AG04450 (cell line): Measurements from ENCODE around the gene NOSTRIN. TPM values are rescaled to one million over a fixed set of nuclear protein-coding genes. Genes with fewer than 3 reads are reported as not detected.

ENCODE experiments used
- CTCF ChIA-PET: fragments of 300-600, 350-600 bp; formaldehyde crosslinking; extraction: SDS; loops from one replicate; lab custom pipeline; 2022; ENCODE audit warnings: antibody characterized with exemption, inconsistent platforms; lab: Charles Lee
- POLR2A ChIA-PET: fragments of 350-600 bp; formaldehyde crosslinking; extraction: SDS; loops from one replicate; lab custom pipeline; 2021; ENCODE audit warnings: antibody characterized with exemption, inconsistent platforms; lab: Yijun Ruan, JAX
- DNase-seq: peaks from one replicate; pipeline ENCODE4 v3.0.0-alpha.2; 2011; ENCODE audit warnings: low read depth, low spot score
- H3K27ac ChIP-seq: one replicate; pipeline ENCODE4 v1.5.1; 2012; ENCODE audit warnings: low read depth, low read length, control low read depth
- H3K27me3 ChIP-seq: one replicate; pipeline ENCODE4 v1.6.0; 2012; ENCODE audit warnings: low read length; ENCODE audit not compliant: control insufficient read depth, insufficient read depth
- H3K4me3 ChIP-seq: 2 replicates; pipeline ENCODE4 v1.5.1; 2011; ENCODE audit warnings: mild to moderate bottlenecking, low read depth, low read length, control low read depth
- H3K9me3 ChIP-seq: 2 replicates; pipeline ENCODE4 v1.5.1; 2012; ENCODE audit warnings: low read length; ENCODE audit not compliant: control insufficient read depth, insufficient read depth
- polyA plus RNA-seq: library from polyadenylated mRNA; depleted of rRNA; stranded (reverse); fragments of >200 nt; gene quantifications from 2 replicates; pipeline ENCODE4 v1.2.3, GENCODE V29; 2011
- TF ChIP-seq, protein P1 (sequence below): IDR thresholded peaks from 2 replicates; pipeline ENCODE4 v1.5.1; 2011; ENCODE audit warnings: low read depth, low read length, control low read depth, inconsistent platforms

The NOSTRIN gene
- polyA plus RNA-seq, 1 experiment: 0.10 TPM

DNA sequence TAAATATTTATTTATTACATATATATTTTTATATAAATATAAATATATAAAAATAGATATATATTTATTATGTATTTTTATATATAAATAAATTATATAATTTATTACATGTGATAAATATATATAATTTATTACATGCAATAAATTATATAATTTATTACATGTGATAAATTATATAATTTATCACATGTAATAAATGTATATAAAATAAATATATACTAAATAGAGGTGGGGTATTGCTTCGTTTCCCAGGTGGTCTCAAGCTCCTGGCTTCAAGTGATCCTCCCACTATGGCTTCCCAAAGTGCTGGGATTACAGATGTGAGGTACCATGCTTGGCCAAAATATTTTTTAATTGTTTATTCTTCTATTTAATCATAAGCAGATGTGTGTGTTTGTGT is 95.0 kb downstream of the NOSTRIN start:
- no peak for DNase-seq
- CTCF ChIA-PET: no interaction called here
- TF ChIP-seq, protein P1, sequence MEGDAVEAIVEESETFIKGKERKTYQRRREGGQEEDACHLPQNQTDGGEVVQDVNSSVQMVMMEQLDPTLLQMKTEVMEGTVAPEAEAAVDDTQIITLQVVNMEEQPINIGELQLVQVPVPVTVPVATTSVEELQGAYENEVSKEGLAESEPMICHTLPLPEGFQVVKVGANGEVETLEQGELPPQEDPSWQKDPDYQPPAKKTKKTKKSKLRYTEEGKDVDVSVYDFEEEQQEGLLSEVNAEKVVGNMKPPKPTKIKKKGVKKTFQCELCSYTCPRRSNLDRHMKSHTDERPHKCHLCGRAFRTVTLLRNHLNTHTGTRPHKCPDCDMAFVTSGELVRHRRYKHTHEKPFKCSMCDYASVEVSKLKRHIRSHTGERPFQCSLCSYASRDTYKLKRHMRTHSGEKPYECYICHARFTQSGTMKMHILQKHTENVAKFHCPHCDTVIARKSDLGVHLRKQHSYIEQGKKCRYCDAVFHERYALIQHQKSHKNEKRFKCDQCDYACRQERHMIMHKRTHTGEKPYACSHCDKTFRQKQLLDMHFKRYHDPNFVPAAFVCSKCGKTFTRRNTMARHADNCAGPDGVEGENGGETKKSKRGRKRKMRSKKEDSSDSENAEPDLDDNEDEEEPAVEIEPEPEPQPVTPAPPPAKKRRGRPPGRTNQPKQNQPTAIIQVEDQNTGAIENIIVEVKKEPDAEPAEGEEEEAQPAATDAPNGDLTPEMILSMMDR: no peak

DNA sequence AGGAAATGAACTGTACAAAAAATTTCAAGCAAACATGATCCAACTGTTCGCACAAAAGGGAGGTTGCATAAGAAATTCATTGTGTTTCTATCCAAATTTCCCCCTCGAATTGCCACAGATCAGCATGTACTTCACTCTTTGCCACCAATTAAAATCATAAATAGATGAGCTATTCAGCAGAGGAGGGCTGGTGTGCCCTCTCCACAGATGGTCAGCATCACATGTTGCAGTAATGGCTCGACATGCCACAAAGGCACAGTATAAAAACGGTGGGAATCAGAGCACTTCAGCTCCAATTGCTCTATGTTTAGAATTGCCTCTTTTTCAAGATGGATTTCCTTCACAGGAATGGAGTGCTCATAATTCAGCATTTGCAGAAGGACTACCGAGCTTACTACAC is 98.6 kb downstream of the NOSTRIN start, which contains the start of gene G6PC2:
Gene G6PC2, plus strand, starts transcription at position 289 of the 400 bp plus-strand sequence. Its CDS starts 41 bp downstream, at position 330.
- H3K9me3 ChIP-seq: no peaks in the 10 kb centered on the region
- CTCF ChIA-PET: no interaction called here
- H3K4me3 ChIP-seq: no peak within 1 kb of the TSS
- peaks cover 6% of the 10 kb centered on the region for H3K27me3 ChIP-seq
- TF ChIP-seq, protein P1: no peak
- no peak within 1 kb of the TSS for H3K27ac ChIP-seq
- DNase-seq: no peak
- POLR2A ChIA-PET: no interaction called here

More for the DNA sequence above, 95.0 kb downstream of the NOSTRIN start:
- Histone ChIP-seq H3K4me3 (no peak overlapping the region), H3K27me3 (peaks cover 6% of the 10 kb centered on the region), H3K9me3 (no peaks in the 10 kb centered on the region), H3K27ac (no peak overlapping the region)
- POLR2A ChIA-PET: no interaction called here

DNA sequence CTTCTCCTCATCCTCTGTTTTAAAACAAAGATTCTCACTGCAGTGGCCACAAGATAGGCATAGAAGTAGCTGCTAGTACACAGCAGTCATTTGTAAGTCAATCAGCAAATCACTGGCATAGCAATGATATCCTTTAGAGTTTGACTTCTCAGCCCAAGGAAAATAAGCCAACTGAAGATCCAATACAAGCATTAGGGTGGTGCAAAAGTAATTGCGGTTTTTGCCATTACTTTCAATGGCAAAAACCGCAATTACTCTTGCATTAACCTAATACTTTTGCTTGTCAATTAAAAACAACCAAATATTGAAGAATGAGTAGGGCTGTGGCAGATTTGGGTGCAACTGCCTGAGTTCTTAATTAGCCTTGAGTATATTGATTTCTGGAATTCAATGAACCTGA is 101.5 kb downstream of the NOSTRIN start:
- H3K27me3 ChIP-seq: peaks cover 6% of the 10 kb centered on the region
- TF ChIP-seq, protein P1: no peak
- no peak overlapping the region for H3K27ac ChIP-seq
- ChIA-PET POLR2A (no interaction called here), CTCF (no interaction called here)
- H3K9me3 ChIP-seq: no peaks in the 10 kb centered on the region
- DNase-seq: no peak
- H3K4me3 ChIP-seq: no peak overlapping the region

DNA sequence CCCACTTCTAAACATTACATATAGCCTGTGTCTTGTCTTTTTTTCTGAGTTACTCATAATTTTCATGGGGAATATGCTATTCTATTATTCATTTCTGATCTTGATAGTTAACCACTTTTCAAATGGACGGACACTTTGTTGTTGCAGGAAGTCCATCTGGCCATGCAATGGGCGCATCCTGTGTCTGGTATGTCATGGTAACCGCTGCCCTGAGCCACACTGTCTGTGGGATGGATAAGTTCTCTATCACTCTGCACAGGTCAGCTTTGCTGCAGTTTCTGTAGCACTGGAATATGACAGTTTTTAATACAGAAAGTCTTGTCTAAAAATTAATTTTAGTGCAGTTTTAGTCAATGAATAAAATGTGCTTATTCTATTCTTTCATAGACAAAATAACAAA is 101.9 kb downstream of the NOSTRIN start:
- H3K4me3 ChIP-seq: no peak overlapping the region
- CTCF ChIA-PET: no interaction called here
- POLR2A ChIA-PET: no interaction called here
- H3K27me3 ChIP-seq: peaks cover 6% of the 10 kb centered on the region
- no peaks in the 10 kb centered on the region for H3K9me3 ChIP-seq
- no peak overlapping the region for H3K27ac ChIP-seq
- no peak for DNase-seq
- TF ChIP-seq, protein P1: no peak

DNA sequence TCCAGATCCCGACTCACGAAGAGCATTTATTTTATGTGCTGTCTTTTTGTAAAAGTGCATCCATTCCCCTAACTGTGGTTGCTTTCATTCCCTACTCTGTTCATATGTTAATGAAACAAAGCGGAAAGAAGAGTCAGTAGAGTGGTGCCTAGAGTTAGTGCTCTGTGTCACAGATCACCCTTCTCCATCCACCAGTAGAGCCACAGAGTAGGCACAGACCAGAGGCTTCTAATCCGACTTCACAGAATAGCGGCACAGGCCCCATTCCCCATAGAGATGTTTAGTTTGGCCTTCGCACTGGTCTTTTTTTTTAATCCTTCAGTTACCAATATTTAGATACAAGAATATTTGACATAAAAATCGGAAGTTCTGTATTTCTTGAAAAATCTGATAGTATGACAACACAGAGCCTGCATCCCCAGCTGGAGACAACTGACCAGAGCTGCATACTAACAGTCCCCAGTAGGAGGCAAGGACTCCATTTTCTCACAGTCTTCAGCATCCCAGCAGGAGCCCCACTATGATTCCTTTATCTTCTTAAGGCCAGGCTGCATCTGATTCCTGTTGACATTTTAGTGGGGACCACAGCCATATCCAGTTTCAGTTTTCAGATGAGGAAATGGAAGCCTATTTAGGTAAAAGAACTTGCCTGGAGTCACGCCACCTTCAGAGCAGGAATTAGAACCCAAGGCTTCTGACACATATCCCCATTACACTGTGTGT is 105.7 kb downstream of the NOSTRIN start:
- TF ChIP-seq, protein P1: no peak
- no peak for DNase-seq
- peaks cover 3% of the 10 kb centered on the region for H3K27me3 ChIP-seq
- ChIA-PET POLR2A (no interaction called here), CTCF (interaction anchor here (2.9 kb wide), 1 partner anchor 134 kb away, joined by 8 read pairs; no protein-coding TSS in a partner anchor)
- no peak overlapping the region for H3K27ac ChIP-seq
- no peak overlapping the region for H3K4me3 ChIP-seq
- H3K9me3 ChIP-seq: no peaks in the 10 kb centered on the region
